Measurements from ENCODE around the gene CCDC117. TPM values are rescaled to one million over a fixed set of nuclear protein-coding genes. Genes with fewer than 3 reads are reported as not detected.

Gene CCDC117
- total and polyA plus RNA-seq, 4 donors: 8.1 to 24.0 (median 16.2) TPM

DNA sequence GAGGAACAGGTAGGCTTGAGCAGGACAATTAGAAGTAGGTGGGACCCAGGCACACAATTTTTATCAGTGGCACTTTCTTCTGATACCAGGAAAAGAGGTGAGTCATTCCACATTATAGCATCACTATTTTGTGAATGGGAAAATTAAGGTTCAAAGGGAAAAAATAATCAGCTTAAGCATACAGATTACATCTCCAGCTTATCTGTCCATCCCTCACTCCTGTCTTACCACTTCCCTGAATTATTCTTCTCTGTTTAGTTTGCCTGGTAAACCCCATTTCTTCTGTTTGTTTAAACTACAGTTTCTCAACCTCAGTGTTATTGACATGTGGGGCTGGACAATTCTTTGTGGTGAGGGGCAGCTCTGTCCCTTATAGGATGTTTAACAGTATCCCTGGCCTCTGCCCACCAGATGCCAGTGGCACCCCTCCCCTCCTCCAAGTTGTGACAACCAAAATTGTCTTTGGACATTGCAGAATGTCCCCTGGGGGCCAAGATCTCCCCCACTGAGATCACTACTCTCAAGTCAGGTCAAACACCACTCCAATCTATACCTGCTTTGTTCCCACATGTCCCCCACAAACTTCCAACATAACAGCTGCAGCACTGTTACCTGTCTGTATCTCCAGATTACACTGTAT lies 36.3 kb downstream of the CCDC117 start (continued):
- TF ChIP-seq RAD21 (IDR thresholded peaks at IDR 0.05): peak in 1 of 2 donors; percentile 14
- TF ChIP-seq, protein P1, sequence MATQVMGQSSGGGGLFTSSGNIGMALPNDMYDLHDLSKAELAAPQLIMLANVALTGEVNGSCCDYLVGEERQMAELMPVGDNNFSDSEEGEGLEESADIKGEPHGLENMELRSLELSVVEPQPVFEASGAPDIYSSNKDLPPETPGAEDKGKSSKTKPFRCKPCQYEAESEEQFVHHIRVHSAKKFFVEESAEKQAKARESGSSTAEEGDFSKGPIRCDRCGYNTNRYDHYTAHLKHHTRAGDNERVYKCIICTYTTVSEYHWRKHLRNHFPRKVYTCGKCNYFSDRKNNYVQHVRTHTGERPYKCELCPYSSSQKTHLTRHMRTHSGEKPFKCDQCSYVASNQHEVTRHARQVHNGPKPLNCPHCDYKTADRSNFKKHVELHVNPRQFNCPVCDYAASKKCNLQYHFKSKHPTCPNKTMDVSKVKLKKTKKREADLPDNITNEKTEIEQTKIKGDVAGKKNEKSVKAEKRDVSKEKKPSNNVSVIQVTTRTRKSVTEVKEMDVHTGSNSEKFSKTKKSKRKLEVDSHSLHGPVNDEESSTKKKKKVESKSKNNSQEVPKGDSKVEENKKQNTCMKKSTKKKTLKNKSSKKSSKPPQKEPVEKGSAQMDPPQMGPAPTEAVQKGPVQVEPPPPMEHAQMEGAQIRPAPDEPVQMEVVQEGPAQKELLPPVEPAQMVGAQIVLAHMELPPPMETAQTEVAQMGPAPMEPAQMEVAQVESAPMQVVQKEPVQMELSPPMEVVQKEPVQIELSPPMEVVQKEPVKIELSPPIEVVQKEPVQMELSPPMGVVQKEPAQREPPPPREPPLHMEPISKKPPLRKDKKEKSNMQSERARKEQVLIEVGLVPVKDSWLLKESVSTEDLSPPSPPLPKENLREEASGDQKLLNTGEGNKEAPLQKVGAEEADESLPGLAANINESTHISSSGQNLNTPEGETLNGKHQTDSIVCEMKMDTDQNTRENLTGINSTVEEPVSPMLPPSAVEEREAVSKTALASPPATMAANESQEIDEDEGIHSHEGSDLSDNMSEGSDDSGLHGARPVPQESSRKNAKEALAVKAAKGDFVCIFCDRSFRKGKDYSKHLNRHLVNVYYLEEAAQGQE (IDR thresholded peaks at IDR 0.05): peak; percentile 14
- TF ChIP-seq, protein P2, sequence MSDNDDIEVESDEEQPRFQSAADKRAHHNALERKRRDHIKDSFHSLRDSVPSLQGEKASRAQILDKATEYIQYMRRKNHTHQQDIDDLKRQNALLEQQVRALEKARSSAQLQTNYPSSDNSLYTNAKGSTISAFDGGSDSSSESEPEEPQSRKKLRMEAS (IDR thresholded peaks at IDR 0.05): peak; percentile 22

DNA sequence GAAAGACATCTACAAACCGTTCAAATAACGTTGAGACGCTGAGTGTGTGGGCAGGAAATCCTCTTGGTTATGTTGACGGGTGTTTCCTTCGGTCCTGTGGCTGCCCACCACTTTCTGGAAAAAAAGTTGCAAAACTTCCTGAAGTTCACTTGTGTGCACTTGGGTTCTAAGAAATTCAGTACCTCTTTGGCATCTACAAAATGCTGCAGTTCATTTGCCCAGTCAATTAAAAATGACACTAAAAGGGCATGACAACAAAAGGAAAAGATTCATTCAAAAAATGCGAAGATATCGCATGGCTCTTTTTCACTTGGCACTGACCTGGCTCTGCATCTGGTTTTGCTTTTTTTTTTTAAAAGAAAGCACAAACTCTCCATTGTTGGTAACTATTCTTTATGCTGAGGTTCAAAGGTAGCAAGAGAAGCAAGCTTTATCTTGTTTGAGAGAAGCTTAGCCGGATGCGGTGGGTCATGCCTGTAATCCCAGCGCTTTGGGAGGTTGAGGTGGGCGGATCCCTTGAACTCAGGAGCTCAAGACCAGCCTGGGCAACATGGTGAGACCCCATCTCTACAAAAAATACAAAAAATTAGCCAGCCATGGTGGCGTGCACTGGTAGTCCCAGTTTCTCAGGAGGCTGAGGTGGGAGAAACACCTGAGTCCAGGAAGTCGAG lies 38.5 kb downstream of the CCDC117 start:
- H3K4me1 ChIP-seq (ENCODE audit: control insufficient read depth in 4 of 4, insufficient read depth in 4 of 4, low read length in 3 of 4): peaks cover 20 to 66% (median 56%) of the 10 kb centered on the region in 4 donors
- H3K9ac ChIP-seq (ENCODE audit: low read depth in 1 of 2, low read length in 2 of 2): no peak overlapping the region
- H3K4me3 ChIP-seq (ENCODE audit: low read depth in 1 of 3, low read length in 3 of 3): no peak overlapping the region
- peak overlapping the region; percentile 83 to 94 for H3K27ac ChIP-seq (ENCODE audit: low read depth in 1 of 2, low read length in 2 of 2)
- no peak for DNase-seq (ENCODE audit: low spot score)
- H3K9me3 ChIP-seq (ENCODE audit: control insufficient read depth in 4 of 4, low read length in 3 of 4): no peaks in the 10 kb centered on the region
- no peak for TF ChIP-seq JUND (IDR thresholded peaks at IDR 0.05)
- TF ChIP-seq, protein P3, sequence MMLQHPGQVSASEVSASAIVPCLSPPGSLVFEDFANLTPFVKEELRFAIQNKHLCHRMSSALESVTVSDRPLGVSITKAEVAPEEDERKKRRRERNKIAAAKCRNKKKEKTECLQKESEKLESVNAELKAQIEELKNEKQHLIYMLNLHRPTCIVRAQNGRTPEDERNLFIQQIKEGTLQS (IDR thresholded peaks at IDR 0.05): no peak
- no peaks in the 10 kb centered on the region for H3K36me3 ChIP-seq (ENCODE audit: control insufficient read depth in 4 of 4, insufficient read depth in 3 of 4, low read depth in 1 of 4, low read length in 3 of 4)
- no peaks in the 10 kb centered on the region for H3K27me3 ChIP-seq (ENCODE audit: control insufficient read depth in 4 of 4, insufficient read depth in 4 of 4, low read length in 3 of 4)
- WGBS: 48% methylated on average over 13 of the region's 13 CpGs

DNA sequence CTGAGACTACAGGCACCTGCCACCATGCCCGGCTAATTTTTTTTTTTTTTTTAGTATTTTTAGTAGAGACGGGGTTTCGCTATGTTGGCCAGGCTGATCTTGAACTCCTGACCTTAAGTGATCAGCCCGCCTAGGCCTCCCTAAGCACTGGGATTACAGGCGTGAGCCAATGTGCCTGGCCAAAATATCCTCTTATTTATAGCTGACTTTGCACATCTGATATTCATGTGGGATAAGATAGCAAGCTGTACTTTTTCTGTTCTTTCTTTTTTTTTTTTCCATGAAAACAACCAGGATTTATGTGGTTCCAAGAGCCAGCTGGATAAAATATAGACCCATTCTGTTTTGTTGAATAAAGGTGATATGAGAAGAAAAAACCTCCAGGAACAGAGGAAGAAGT lies 40.0 kb downstream of the CCDC117 start:
- H3K9me3 ChIP-seq (ENCODE audit: control insufficient read depth in 4 of 4, low read length in 3 of 4): no peaks in the 10 kb centered on the region
- WGBS: 17% methylated on average over 5 of the region's 5 CpGs
- peak overlapping the region in 1 of 2 donors; percentile 63 for H3K9ac ChIP-seq (ENCODE audit: low read depth in 1 of 2, low read length in 2 of 2)
- no peak for DNase-seq (ENCODE audit: low spot score)
- H3K27ac ChIP-seq (ENCODE audit: low read depth in 1 of 2, low read length in 2 of 2): peak overlapping the region; percentile 83 to 94
- H3K36me3 ChIP-seq (ENCODE audit: control insufficient read depth in 4 of 4, insufficient read depth in 3 of 4, low read depth in 1 of 4, low read length in 3 of 4): no peaks in the 10 kb centered on the region
- H3K4me3 ChIP-seq (ENCODE audit: low read depth in 1 of 3, low read length in 3 of 3): no peak overlapping the region
- H3K27me3 ChIP-seq (ENCODE audit: control insufficient read depth in 4 of 4, insufficient read depth in 4 of 4, low read length in 3 of 4): no peaks in the 10 kb centered on the region
- H3K4me1 ChIP-seq (ENCODE audit: control insufficient read depth in 4 of 4, insufficient read depth in 4 of 4, low read length in 3 of 4): peaks cover 26 to 72% (median 62%) of the 10 kb centered on the region in 4 donors
- TF ChIP-seq HNF4A (conservative IDR thresholded peaks at IDR 0.05) (peak in 1 of 2 donors; percentile 50), EGR1 (IDR thresholded peaks at IDR 0.05; ENCODE audit: low read depth in 2 of 2) (no peak), NR2F2 (IDR thresholded peaks at IDR 0.05) (peak; percentile 70), SP1 (IDR thresholded peaks at IDR 0.05) (peak; percentile 67), JUND (IDR thresholded peaks at IDR 0.05) (no peak), YY1 (IDR thresholded peaks at IDR 0.05) (no peak), RAD21 (IDR thresholded peaks at IDR 0.05) (peak in 1 of 2 donors; percentile 10), FOXA2 (IDR thresholded peaks at IDR 0.05) (no peak), FOXA1 (IDR thresholded peaks at IDR 0.05) (no peak), TAF1 (conservative IDR thresholded peaks at IDR 0.05) (no peak), GABPA (IDR thresholded peaks at IDR 0.05 in 1 of 2, conservative IDR thresholded peaks at IDR 0.05 in 1 of 2) (no peak), HNF4G (IDR thresholded peaks at IDR 0.05) (no peak)
- TF ChIP-seq, protein P4, sequence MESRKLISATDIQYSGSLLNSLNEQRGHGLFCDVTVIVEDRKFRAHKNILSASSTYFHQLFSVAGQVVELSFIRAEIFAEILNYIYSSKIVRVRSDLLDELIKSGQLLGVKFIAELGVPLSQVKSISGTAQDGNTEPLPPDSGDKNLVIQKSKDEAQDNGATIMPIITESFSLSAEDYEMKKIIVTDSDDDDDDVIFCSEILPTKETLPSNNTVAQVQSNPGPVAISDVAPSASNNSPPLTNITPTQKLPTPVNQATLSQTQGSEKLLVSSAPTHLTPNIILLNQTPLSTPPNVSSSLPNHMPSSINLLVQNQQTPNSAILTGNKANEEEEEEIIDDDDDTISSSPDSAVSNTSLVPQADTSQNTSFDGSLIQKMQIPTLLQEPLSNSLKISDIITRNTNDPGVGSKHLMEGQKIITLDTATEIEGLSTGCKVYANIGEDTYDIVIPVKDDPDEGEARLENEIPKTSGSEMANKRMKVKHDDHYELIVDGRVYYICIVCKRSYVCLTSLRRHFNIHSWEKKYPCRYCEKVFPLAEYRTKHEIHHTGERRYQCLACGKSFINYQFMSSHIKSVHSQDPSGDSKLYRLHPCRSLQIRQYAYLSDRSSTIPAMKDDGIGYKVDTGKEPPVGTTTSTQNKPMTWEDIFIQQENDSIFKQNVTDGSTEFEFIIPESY (IDR thresholded peaks at IDR 0.05): no peak
- TF ChIP-seq, protein P5, sequence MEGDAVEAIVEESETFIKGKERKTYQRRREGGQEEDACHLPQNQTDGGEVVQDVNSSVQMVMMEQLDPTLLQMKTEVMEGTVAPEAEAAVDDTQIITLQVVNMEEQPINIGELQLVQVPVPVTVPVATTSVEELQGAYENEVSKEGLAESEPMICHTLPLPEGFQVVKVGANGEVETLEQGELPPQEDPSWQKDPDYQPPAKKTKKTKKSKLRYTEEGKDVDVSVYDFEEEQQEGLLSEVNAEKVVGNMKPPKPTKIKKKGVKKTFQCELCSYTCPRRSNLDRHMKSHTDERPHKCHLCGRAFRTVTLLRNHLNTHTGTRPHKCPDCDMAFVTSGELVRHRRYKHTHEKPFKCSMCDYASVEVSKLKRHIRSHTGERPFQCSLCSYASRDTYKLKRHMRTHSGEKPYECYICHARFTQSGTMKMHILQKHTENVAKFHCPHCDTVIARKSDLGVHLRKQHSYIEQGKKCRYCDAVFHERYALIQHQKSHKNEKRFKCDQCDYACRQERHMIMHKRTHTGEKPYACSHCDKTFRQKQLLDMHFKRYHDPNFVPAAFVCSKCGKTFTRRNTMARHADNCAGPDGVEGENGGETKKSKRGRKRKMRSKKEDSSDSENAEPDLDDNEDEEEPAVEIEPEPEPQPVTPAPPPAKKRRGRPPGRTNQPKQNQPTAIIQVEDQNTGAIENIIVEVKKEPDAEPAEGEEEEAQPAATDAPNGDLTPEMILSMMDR (IDR thresholded peaks at IDR 0.05; ENCODE audit: low read depth, low read length, missing input control): no peak
- TF ChIP-seq, protein P3 (IDR thresholded peaks at IDR 0.05): no peak
- TF ChIP-seq, protein P2 (IDR thresholded peaks at IDR 0.05): no peak

All from liver (tissue), 9 donors.